ENCODE data around the gene CFAP57. TPM values are rescaled to one million over a fixed set of nuclear protein-coding genes. Genes with fewer than 3 reads are reported as not detected.

The CFAP57 gene
- total and polyA plus RNA-seq, 2 of the 13 experiments (the other 11 are each of a cell fraction or from before 2014, with no cell fraction given): 0.01 TPM; not detected in 1

DNA sequence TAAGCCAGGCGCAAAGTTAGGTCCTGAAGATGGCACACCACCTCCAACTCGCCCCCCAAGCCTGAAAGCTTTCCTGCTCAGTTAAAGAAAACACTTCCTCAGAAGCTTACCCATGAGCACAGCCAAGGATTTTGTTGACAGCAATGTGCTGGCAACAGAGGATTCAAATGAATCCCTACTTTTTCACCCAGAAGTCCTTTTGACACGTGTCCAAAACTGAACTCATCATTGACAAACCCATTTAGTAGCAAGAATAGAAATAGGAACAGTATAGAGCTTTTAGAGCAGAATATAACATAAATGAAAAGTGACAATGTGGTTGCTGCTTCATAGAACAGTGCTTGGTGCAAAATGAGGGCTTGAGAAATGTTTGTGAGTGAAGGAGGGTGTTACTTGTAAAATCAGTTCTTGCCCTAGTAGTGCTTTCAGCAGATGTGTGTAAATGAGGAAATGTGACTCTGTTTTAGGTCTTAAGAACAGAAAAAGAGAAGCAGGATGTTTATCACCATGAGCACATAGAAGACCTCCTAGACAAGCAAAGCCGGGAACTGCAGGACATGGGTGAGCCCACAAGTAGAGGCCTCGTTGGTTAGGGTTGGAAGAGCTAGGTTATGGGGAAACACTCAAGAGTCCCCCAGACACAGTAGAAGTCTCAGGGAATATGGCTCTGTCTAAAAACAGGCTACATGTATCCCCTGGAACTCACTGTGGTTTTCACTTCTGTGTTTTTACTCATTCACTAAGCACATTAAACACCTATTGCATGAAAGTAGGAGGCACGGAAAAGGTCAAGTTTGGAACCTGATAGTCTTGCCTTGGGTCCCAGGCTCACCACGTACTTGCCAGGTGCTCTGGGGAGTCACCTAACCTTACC is 49.0 kb downstream of the CFAP57 start:
- ChIA-PET CTCF (ENCODE audit: low intra/inter-chr PET ratio, low total read pairs) (no interaction called here), POLR2A (no interaction called here)
- WGBS (ENCODE audit: low lambda C conversion rate): 18% methylated on average over 7 of the region's 7 CpGs
- Histone ChIP-seq H3K36me3 (replicated peaks in 1 of 2; ENCODE audit: control insufficient read depth in 1 of 2, insufficient read depth in 2 of 2, low read length in 2 of 2) (no peaks in the 10 kb centered on the region), H3K27me3 (ENCODE audit: control insufficient read depth in 1 of 2, insufficient read depth in 2 of 2, low read length in 2 of 2) (peaks cover 11 to 46% of the 10 kb centered on the region in 2 experiments; a peak in 4 of 5 replicates), H3K4me3 (replicated peaks in 1 of 3; ENCODE audit: insufficient read depth in 1 of 3, low read depth in 2 of 3, low read length in 3 of 3) (no peak overlapping the region), H3K4me1 (ENCODE audit: insufficient read depth, low read length) (no peaks in the 10 kb centered on the region), H3K4me2 (ENCODE audit: low read depth, low read length) (no peak overlapping the region), H4K20me1 (ENCODE audit: insufficient read depth, low read length) (no peaks in the 10 kb centered on the region), H3K27ac (ENCODE audit: extremely low read length, insufficient read depth, low read length) (no peak overlapping the region), H3K9ac (ENCODE audit: insufficient read depth, low read depth, low read length) (no peak overlapping the region), H3K9me3 (ENCODE audit: low read length) (no peaks in the 10 kb centered on the region), H2AFZ (ENCODE audit: low read length) (no peak overlapping the region), H3K79me2 (ENCODE audit: insufficient read depth, low read length) (no peaks in the 10 kb centered on the region)
- FAIRE-seq (no peak), DNase-seq (ENCODE audit: low spot score) (no peak), ATAC-seq (no peak)
- BruUV-seq (replicated peaks): no TSS peak
- intact Hi-C loops (cut with micrococcal nuclease; ENCODE audit: unreplicated experiment): no loop called here
- in situ Hi-C loops (cut with HindIII; ENCODE audit: extremely low pct_ligation_motif_present, low pct_unique_long_range_greater_than_20kb): no loop called here
- TF ChIP-seq NCOA2 (CRISPR knock-in tag; IDR thresholded peaks at IDR 0.05): no peak
- no peak for TF ChIP-seq AFF4 (CRISPR knock-in tag; IDR thresholded peaks at IDR 0.05)
- no peak for TF ChIP-seq ZFP36L2 (CRISPR knock-in tag; IDR thresholded peaks at IDR 0.05)
- TF ChIP-seq PPARG (CRISPR knock-in tag; conservative IDR thresholded peaks at IDR 0.05): no peak
- no peak for TF ChIP-seq PLSCR1 (CRISPR knock-in tag; IDR thresholded peaks at IDR 0.05; ENCODE audit: borderline replicate concordance)
- TF ChIP-seq, protein P1, sequence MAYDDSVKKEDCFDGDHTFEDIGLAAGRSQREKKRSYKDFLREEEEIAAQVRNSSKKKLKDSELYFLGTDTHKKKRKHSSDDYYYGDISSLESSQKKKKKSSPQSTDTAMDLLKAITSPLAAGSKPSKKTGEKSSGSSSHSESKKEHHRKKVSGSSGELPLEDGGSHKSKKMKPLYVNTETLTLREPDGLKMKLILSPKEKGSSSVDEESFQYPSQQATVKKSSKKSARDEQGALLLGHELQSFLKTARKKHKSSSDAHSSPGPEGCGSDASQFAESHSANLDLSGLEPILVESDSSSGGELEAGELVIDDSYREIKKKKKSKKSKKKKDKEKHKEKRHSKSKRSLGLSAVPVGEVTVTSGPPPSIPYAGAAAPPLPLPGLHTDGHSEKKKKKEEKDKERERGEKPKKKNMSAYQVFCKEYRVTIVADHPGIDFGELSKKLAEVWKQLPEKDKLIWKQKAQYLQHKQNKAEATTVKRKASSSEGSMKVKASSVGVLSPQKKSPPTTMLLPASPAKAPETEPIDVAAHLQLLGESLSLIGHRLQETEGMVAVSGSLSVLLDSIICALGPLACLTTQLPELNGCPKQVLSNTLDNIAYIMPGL (CRISPR knock-in tag; IDR thresholded peaks at IDR 0.05; ENCODE audit: borderline replicate concordance in 1 of 2, low read depth in 1 of 2): no peak
- no peak for TF ChIP-seq ZNF451 (CRISPR knock-in tag; IDR thresholded peaks at IDR 0.05)
- no peak for TF ChIP-seq SMARCE1 (IDR thresholded peaks at IDR 0.05; ENCODE audit: borderline replicate concordance)
- TF ChIP-seq, protein P2, sequence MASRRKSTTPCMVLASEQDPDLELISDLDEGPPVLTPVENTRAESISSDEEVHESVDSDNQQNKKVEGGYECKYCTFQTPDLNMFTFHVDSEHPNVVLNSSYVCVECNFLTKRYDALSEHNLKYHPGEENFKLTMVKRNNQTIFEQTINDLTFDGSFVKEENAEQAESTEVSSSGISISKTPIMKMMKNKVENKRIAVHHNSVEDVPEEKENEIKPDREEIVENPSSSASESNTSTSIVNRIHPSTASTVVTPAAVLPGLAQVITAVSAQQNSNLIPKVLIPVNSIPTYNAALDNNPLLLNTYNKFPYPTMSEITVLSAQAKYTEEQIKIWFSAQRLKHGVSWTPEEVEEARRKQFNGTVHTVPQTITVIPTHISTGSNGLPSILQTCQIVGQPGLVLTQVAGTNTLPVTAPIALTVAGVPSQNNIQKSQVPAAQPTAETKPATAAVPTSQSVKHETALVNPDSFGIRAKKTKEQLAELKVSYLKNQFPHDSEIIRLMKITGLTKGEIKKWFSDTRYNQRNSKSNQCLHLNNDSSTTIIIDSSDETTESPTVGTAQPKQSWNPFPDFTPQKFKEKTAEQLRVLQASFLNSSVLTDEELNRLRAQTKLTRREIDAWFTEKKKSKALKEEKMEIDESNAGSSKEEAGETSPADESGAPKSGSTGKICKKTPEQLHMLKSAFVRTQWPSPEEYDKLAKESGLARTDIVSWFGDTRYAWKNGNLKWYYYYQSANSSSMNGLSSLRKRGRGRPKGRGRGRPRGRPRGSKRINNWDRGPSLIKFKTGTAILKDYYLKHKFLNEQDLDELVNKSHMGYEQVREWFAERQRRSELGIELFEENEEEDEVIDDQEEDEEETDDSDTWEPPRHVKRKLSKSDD (CRISPR knock-in tag; IDR thresholded peaks at IDR 0.05; ENCODE audit: low read depth): no peak
- TF ChIP-seq, protein P3, sequence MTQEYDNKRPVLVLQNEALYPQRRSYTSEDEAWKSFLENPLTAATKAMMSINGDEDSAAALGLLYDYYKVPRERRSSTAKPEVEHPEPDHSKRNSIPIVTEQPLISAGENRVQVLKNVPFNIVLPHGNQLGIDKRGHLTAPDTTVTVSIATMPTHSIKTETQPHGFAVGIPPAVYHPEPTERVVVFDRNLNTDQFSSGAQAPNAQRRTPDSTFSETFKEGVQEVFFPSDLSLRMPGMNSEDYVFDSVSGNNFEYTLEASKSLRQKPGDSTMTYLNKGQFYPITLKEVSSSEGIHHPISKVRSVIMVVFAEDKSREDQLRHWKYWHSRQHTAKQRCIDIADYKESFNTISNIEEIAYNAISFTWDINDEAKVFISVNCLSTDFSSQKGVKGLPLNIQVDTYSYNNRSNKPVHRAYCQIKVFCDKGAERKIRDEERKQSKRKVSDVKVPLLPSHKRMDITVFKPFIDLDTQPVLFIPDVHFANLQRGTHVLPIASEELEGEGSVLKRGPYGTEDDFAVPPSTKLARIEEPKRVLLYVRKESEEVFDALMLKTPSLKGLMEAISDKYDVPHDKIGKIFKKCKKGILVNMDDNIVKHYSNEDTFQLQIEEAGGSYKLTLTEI (CRISPR knock-in tag; conservative IDR thresholded peaks at IDR 0.05): no peak
- TF ChIP-seq ARNTL (CRISPR knock-in tag; IDR thresholded peaks at IDR 0.05): no peak
- no peak for TF ChIP-seq AKAP8 (CRISPR knock-in tag; IDR thresholded peaks at IDR 0.05)
